Natural killer cell (primary cell): Measurements from ENCODE around the gene CAPN9. TPM values are rescaled to one million over a fixed set of nuclear protein-coding genes. Genes with fewer than 3 reads are reported as not detected.

Experiments
- ATAC-seq, 3 donors: fragments of 150-1000 bp in 2 of 3; fragments of 200-7000 bp in 1 of 3; cut with Tn5 transposase; 1 replicate in 1 of 3; 2 replicates in 2 of 3; pipeline ENCODE4 v1.10.0; 2021; ENCODE audit warnings: mild to moderate bottlenecking in 2 of 3, moderate library complexity in 2 of 3
- DNase-seq, 2 donors: peaks; one replicate each; pipeline versions ENCODE4 v3.0.0 to v3.0.0-alpha.2; 2013 to 2021; ENCODE audit warnings: mixed read lengths in 1 of 2
- H3K27ac ChIP-seq: one replicate; pipeline ENCODE4 v1.5.1; 2013; ENCODE audit warnings: mild to moderate bottlenecking, low read length
- H3K27me3 ChIP-seq: one replicate; pipeline ENCODE4 v1.6.1; 2013; ENCODE audit warnings: low read length; ENCODE audit not compliant: control insufficient read depth, insufficient read depth
- H3K36me3 ChIP-seq: one replicate; pipeline ENCODE4 v1.6.1; 2013; ENCODE audit warnings: low read length; ENCODE audit not compliant: control insufficient read depth, insufficient read depth
- H3K4me1 ChIP-seq: one replicate; pipeline ENCODE4 v1.6.1; 2013; ENCODE audit warnings: low read length; ENCODE audit not compliant: control insufficient read depth, insufficient read depth
- H3K4me3 ChIP-seq: one replicate; pipeline ENCODE4 v1.5.1; 2013; ENCODE audit warnings: low read length
- H3K9me3 ChIP-seq: one replicate; pipeline ENCODE4 v1.6.1; 2013; ENCODE audit warnings: low read length; ENCODE audit not compliant: control insufficient read depth, insufficient read depth
- H3K27ac Mint-ChIP-seq, 2 donors: one replicate each; pipeline ENCODE4 v1.8.0; 2022; ENCODE audit warnings: mild to moderate bottlenecking in 2 of 2, mixed read lengths in 2 of 2, moderate library complexity in 1 of 2
- H3K27me3 Mint-ChIP-seq, 2 donors: one replicate each; pipeline ENCODE4 v1.8.0; 2022; ENCODE audit warnings: low read depth in 2 of 2, mixed read lengths in 2 of 2
- H3K36me3 Mint-ChIP-seq: one replicate; pipeline ENCODE4 v1.8.0; 2022; ENCODE audit warnings: mixed read lengths
- H3K4me1 Mint-ChIP-seq, 2 donors: one replicate each; pipeline ENCODE4 v1.8.0; 2022; ENCODE audit warnings: mixed read lengths in 2 of 2
- H3K4me3 Mint-ChIP-seq: one replicate; pipeline ENCODE4 v1.8.0; 2022; ENCODE audit warnings: mild to moderate bottlenecking, moderate library complexity, mixed read lengths
- H3K9me3 Mint-ChIP-seq, 2 donors: one replicate each; pipeline ENCODE4 v1.8.0; 2022; ENCODE audit warnings: mixed read lengths in 2 of 2
- CTCF ChIP-seq: fragments of 200-600 bp; IDR thresholded peaks from one replicate; pipeline ENCODE4 v1.8.0; 2022; ENCODE audit warnings: antibody characterized with exemption
- WGBS: methylation state at CpG from one replicate; pipeline ENCODE4 v1.1.7; 2013; ENCODE audit warnings: missing lambda C conversion rate; ENCODE audit not compliant: insufficient coverage; 5-methylcytosine and 5-hydroxymethylcytosine counted together
- intact Hi-C: fragments of 100-400 bp; cut with micrococcal nuclease; formaldehyde crosslinking; loops from one replicate; pipeline ENCODE4 v1.14.2; 2022
- total RNA-seq, 4 donors: library from RNA; stranded (reverse); fragments of 120-200 nt in 1 of 4; gene quantifications; one replicate each; pipeline versions ENCODE4 v1.2.3 to v1.2.4, GENCODE V29; 2013 to 2022

The CAPN9 gene
- total RNA-seq, 3 donors from 2014 or later (not counting 1 experiment from before 2014, with no cell fraction given), result not detected

GRCh38 chr1:230827081-230827681, 80.0 kb downstream of the CAPN9 start:
- DNase-seq, result no peak
- no peak overlapping the region for H3K27ac ChIP-seq
- H3K9me3 ChIP-seq, result peaks cover 3% of the 10 kb centered on the region
- no peak overlapping the region for H3K4me3 ChIP-seq
- H3K4me1 ChIP-seq, result no peaks in the 10 kb centered on the region
- peaks cover 6 to 13% of the 10 kb centered on the region in 2 donors for H3K27me3 Mint-ChIP-seq
- 82% methylated on average over 7 of the region's 7 CpGs for WGBS
- TF ChIP-seq CTCF, result no peak
- no peaks in the 10 kb centered on the region for H3K36me3 Mint-ChIP-seq
- no peak for ATAC-seq
- H3K4me1 Mint-ChIP-seq, result no peaks in the 10 kb centered on the region
- no peak overlapping the region for H3K4me3 Mint-ChIP-seq
- no peaks in the 10 kb centered on the region for H3K36me3 ChIP-seq
- no peak overlapping the region for H3K27ac Mint-ChIP-seq
- intact Hi-C loops, result no loop called here
- no peaks in the 10 kb centered on the region for H3K9me3 Mint-ChIP-seq
- no peaks in the 10 kb centered on the region for H3K27me3 ChIP-seq

GRCh38 chr1:230827801-230828200, 80.6 kb downstream of the CAPN9 start:
- Histone ChIP-seq H3K27me3 (no peaks in the 10 kb centered on the region), H3K4me1 (no peaks in the 10 kb centered on the region), H3K36me3 (no peaks in the 10 kb centered on the region), H3K27ac (no peak overlapping the region), H3K9me3 (peaks cover 3% of the 10 kb centered on the region), H3K4me3 (no peak overlapping the region)
- H3K4me3 Mint-ChIP-seq, result no peak overlapping the region
- no peaks in the 10 kb centered on the region for H3K36me3 Mint-ChIP-seq
- ATAC-seq (no peak), DNase-seq (no peak)
- no peak for TF ChIP-seq CTCF
- H3K27me3 Mint-ChIP-seq, result peaks cover 6 to 17% of the 10 kb centered on the region in 2 donors
- intact Hi-C loops, result no loop called here
- H3K27ac Mint-ChIP-seq, result no peak overlapping the region
- H3K4me1 Mint-ChIP-seq, result no peaks in the 10 kb centered on the region
- H3K9me3 Mint-ChIP-seq, result no peaks in the 10 kb centered on the region
- WGBS, result 94% methylated on average over 5 of the region's 5 CpGs

GRCh38 chr1:230828421-230828820, 81.2 kb downstream of the CAPN9 start:
- no peak for TF ChIP-seq CTCF
- Mint-ChIP-seq H3K27ac (no peak overlapping the region), H3K36me3 (no peaks in the 10 kb centered on the region), H3K9me3 (no peaks in the 10 kb centered on the region), H3K4me3 (no peak overlapping the region), H3K4me1 (no peaks in the 10 kb centered on the region), H3K27me3 (peaks cover 9 to 24% of the 10 kb centered on the region in 2 donors)
- H3K36me3 ChIP-seq, result no peaks in the 10 kb centered on the region
- no peak overlapping the region for H3K4me3 ChIP-seq
- no peak overlapping the region for H3K27ac ChIP-seq
- no peaks in the 10 kb centered on the region for H3K27me3 ChIP-seq
- WGBS, result 84% methylated on average over 3 of the region's 4 CpGs
- intact Hi-C loops, result no loop called here
- peaks cover 3% of the 10 kb centered on the region for H3K9me3 ChIP-seq
- H3K4me1 ChIP-seq, result no peaks in the 10 kb centered on the region
- no peak for ATAC-seq
- no peak for DNase-seq

GRCh38 chr1:230831771-230832170, 84.6 kb downstream of the CAPN9 start:
- peaks cover 9 to 34% of the 10 kb centered on the region in 2 donors for H3K27me3 Mint-ChIP-seq
- H3K27ac Mint-ChIP-seq, result no peak overlapping the region
- no peaks in the 10 kb centered on the region for H3K36me3 Mint-ChIP-seq
- ATAC-seq, result no peak
- Histone ChIP-seq H3K27ac (no peak overlapping the region), H3K27me3 (no peaks in the 10 kb centered on the region), H3K4me1 (no peaks in the 10 kb centered on the region), H3K9me3 (peaks cover 3% of the 10 kb centered on the region), H3K36me3 (no peaks in the 10 kb centered on the region), H3K4me3 (no peak overlapping the region)
- no peaks in the 10 kb centered on the region for H3K9me3 Mint-ChIP-seq
- H3K4me1 Mint-ChIP-seq, result no peaks in the 10 kb centered on the region
- 76% methylated on average over 1 of the region's 1 CpG for WGBS
- intact Hi-C loops, result no loop called here
- no peak for DNase-seq
- TF ChIP-seq CTCF, result no peak
- H3K4me3 Mint-ChIP-seq, result no peak overlapping the region
